Kidney epithelial cell (primary cell): ENCODE measurements around the gene BANP. TPM values are rescaled to one million over a fixed set of nuclear protein-coding genes. Genes with fewer than 3 reads are reported as not detected.

ENCODE experiments used
- DNase-seq: peaks from one replicate; pipeline ENCODE4 v3.0.0-alpha.2; 2010; ENCODE audit warnings: low read depth
- H3K27me3 ChIP-seq: 2 replicates; pipeline ENCODE4 v1.6.0; 2011; ENCODE audit warnings: low read length; ENCODE audit not compliant: control insufficient read depth, insufficient read depth
- H3K36me3 ChIP-seq: 2 replicates; pipeline ENCODE4 v1.5.1; 2011; ENCODE audit warnings: low read length; ENCODE audit not compliant: control insufficient read depth, insufficient read depth
- H3K4me3 ChIP-seq: 2 replicates; pipeline ENCODE4 v1.5.1; 2011; ENCODE audit warnings: low read depth, mild to moderate bottlenecking, control low read depth, low read length
- total RNA-seq: library from RNA; depleted of rRNA; stranded (reverse); fragments of >200 nt; gene quantifications from 2 replicates; pipeline ENCODE4 v1.2.3, GENCODE V29; 2015
- TF ChIP-seq, protein P1 (sequence below): IDR thresholded peaks from 2 replicates; pipeline ENCODE4 v1.5.1; 2011; ENCODE audit warnings: mild to moderate bottlenecking, moderate library complexity, low read length, control low read depth, inconsistent platforms; ENCODE audit not compliant: insufficient read depth, poor library complexity, severe bottlenecking

BANP gene
- total RNA-seq, 1 donor from 2014 or later: 25.9 TPM

GRCh38 chr16:87914812-87915211, 36.4 kb upstream of the BANP start:
- no peak overlapping the region for H3K4me3 ChIP-seq
- H3K27me3 ChIP-seq: peaks cover 22% of the 10 kb centered on the region
- DNase-seq: no peak
- H3K36me3 ChIP-seq: no peaks in the 10 kb centered on the region
- TF ChIP-seq, protein P1, sequence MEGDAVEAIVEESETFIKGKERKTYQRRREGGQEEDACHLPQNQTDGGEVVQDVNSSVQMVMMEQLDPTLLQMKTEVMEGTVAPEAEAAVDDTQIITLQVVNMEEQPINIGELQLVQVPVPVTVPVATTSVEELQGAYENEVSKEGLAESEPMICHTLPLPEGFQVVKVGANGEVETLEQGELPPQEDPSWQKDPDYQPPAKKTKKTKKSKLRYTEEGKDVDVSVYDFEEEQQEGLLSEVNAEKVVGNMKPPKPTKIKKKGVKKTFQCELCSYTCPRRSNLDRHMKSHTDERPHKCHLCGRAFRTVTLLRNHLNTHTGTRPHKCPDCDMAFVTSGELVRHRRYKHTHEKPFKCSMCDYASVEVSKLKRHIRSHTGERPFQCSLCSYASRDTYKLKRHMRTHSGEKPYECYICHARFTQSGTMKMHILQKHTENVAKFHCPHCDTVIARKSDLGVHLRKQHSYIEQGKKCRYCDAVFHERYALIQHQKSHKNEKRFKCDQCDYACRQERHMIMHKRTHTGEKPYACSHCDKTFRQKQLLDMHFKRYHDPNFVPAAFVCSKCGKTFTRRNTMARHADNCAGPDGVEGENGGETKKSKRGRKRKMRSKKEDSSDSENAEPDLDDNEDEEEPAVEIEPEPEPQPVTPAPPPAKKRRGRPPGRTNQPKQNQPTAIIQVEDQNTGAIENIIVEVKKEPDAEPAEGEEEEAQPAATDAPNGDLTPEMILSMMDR: no peak

- DNase-seq: no peak
- H3K4me3 ChIP-seq: no peak overlapping the region
- H3K36me3 ChIP-seq: no peaks in the 10 kb centered on the region
- H3K27me3 ChIP-seq: peaks cover 25% of the 10 kb centered on the region
- TF ChIP-seq, protein P1: no peak
These were observed 33.7 kb upstream of the BANP start for GRCh38 chr16:87917503-87917902.

DNA sequence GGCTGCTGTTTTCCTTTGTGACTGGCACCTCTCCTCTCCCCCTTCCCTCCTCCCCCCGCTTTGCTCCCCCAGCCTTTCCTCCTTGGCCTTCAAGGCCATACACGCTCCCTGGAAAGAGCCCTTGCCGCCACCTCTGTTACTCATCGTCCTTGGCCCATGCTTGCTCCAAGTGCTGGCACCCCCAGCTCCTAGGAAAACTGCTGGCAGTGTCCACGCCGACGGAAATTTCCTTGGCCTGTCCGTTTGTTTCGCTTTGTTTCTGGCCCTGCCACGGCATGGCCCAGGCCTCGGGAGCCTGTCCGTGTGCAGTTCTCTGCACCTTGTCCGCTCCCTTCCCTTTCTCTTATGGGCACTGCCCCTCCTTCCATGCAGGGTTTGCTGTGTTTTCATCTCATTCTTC, 32.9 kb upstream of the BANP start:
- no peak for DNase-seq
- TF ChIP-seq, protein P1: no peak
- peaks cover 27% of the 10 kb centered on the region for H3K27me3 ChIP-seq
- H3K4me3 ChIP-seq: no peak overlapping the region
- no peaks in the 10 kb centered on the region for H3K36me3 ChIP-seq

DNA sequence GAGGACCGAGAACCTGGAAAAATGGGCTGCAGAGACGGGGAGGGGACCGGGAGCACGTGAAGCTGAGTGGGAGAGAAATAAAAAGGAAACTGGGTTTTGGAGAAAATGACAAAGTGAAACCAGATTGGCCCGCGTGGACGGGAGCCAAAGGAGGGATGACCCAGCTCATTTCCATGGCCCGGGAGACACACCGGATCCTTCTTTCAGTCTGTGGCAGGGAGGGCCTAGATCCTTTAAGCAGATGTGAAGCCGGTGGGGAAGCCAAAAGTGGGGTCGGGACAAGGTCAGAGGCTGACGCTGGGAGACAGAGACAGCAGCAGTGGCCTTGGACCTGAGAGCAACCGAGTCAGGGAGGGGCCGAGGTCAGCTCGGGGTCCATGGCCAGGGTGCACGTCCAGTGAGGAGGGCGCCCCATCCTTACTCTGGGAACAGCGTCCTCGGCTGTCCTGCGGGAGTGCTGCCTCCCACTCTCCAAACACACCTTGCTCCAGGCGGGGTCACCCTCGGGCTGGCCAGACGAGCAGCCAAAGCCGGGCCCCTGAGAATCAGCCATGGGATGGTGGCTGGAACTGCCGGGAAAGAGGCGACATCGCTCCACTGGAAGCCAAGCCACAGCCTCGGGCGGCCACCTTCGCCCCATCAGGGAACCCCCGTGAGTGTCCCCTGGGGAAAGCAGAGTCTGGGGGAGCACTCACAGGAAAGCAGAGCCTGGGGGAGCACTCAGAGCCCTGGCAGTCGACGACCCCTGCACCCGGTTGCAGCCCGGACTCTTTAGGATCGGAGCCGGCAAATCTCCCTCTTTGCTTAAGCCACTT, 32.2 kb upstream of the BANP start:
- H3K36me3 ChIP-seq: no peaks in the 10 kb centered on the region
- no peak for DNase-seq
- no peak overlapping the region for H3K4me3 ChIP-seq
- TF ChIP-seq, protein P1: no peak
- peaks cover 21% of the 10 kb centered on the region for H3K27me3 ChIP-seq

DNA sequence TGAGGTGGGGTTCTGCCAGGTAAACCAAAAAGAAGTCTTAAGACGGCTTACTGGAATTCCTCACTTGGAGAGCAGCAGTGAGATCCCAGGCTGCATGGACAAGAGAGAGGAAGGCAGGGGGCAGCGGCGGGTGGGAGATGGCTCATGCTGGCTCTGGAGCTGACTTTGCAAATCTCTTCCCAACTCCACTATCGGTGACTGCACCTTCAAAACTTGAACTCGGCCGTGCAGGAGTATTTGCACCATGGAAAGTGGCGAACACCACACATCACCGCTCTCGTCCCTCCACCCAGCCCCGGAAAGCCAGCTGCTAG, 31.6 kb upstream of the BANP start:
- H3K4me3 ChIP-seq: no peak overlapping the region
- TF ChIP-seq, protein P1: no peak

DNA sequence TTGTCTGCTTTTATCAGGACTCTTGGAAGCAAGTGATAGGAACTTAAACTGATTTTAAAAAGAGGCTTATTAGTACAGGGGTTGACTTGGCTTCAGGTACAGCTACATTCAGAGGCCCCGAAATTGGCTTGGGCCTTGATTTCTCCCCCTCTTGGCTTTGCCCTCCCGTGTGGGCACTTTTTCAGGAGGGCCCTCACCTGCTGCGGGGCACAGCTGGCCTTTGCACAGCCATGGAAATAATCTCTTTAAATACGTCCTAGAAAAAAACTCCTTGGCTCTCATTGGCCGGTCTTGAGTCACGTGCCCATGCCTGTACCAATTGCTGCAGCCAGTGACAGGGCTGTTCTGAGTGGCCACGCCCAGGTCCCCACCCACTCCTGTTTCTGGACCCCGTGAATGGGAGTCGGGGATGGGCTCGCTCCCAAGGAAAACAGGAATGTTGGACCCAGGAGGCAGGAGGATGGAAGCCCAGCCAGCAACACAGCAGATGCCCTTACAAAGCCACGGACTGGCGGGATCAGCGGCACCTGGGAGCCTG, 29.9 kb upstream of the BANP start:
- H3K27me3 ChIP-seq: peaks cover 23% of the 10 kb centered on the region
- no peak overlapping the region for H3K4me3 ChIP-seq
- TF ChIP-seq, protein P1: no peak
- H3K36me3 ChIP-seq: no peaks in the 10 kb centered on the region
- no peak for DNase-seq

More for the DNA sequence above, 31.6 kb upstream of the BANP start:
- DNase-seq: no peak
- Histone ChIP-seq H3K36me3 (no peaks in the 10 kb centered on the region), H3K27me3 (peaks cover 20% of the 10 kb centered on the region)
